Measurements from ENCODE around the gene C1QTNF9B.
"Not testable (repeated sequence)": the region's sequence is repeated elsewhere in the genome, so short reads cannot be mapped to it uniquely, and the experiment has no call there.

C1QTNF9B gene

DNA sequence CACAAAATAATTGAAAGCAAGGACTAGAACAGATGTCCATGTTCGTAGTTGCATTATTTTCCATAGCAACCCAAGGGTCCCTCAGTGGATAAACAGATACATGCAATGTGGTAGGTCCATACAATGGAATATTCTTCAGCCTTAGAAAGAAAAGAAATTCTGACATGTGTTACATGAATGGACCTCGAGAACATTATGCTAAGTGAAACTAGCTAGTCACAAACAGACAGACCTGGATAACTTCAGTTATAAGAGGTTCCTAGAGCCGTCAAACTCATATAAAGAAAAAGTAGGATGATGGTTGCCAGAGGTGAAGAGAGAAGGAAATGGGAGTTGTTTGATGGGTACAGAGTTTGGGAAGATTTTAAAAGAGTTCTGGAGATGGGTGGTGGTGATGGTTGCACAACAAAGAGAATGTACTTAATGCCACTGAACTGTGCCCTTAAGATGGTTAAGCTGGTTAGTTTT lies at the start of gene C1QTNF9B:
C1QTNF9B (minus strand) TSS at position 51 of the 468 bp plus-strand sequence.
- not testable (repeated sequence) for H3K4me3 ChIP-seq (ENCODE audit: low read length in 2 of 2); H3K36me3 ChIP-seq (ENCODE audit: control insufficient read depth in 2 of 2, insufficient read depth in 2 of 2, low read length in 2 of 2); H3K27me3 ChIP-seq (ENCODE audit: control insufficient read depth in 1 of 2, insufficient read depth in 2 of 2, low read length in 2 of 2); H3K9ac ChIP-seq (ENCODE audit: low read length in 2 of 2); H3K9me3 ChIP-seq (ENCODE audit: control insufficient read depth in 2 of 2, low read length in 2 of 2); H3K4me1 ChIP-seq (ENCODE audit: control insufficient read depth, insufficient read depth, low read length); H3K27ac ChIP-seq (ENCODE audit: low read length)

GRCh38 chr13:23946900-23947299 lies 49.6 kb upstream of the C1QTNF9B start:
- Histone ChIP-seq H3K36me3 (ENCODE audit: control insufficient read depth in 2 of 2, insufficient read depth in 2 of 2, low read length in 2 of 2) (no peaks in the 10 kb centered on the region), H3K27ac (ENCODE audit: low read length) (no peak overlapping the region), H3K4me3 (ENCODE audit: low read length in 2 of 2) (no peak overlapping the region), H3K4me1 (ENCODE audit: control insufficient read depth, insufficient read depth, low read length) (no peaks in the 10 kb centered on the region), H3K9ac (ENCODE audit: low read length in 2 of 2) (no peak overlapping the region), H3K9me3 (ENCODE audit: control insufficient read depth in 2 of 2, low read length in 2 of 2) (no peaks in the 10 kb centered on the region), H3K27me3 (ENCODE audit: control insufficient read depth in 1 of 2, insufficient read depth in 2 of 2, low read length in 2 of 2) (peaks cover 2 to 3% of the 10 kb centered on the region in 2 donors)

DNA sequence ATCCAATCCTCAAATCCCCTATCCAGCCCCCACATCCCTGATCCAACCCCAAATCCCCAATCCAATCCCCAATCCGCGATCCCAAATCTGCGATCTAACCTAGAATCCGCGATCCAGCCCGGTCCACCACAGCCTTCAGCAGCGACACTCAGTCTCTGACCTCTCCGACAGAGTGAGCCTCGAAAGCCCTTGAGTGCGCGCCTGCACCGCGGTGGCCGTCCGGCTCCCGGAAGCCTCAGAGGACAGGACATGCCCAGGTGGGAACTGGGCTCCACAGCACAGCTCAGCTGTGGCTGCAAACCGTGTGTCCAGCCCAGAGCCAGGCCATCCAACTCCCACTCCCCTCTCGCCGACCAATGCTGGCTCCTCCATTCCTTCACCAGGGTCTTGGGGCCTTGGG lies 48.8 kb upstream of the C1QTNF9B start:
- H3K36me3 ChIP-seq (ENCODE audit: control insufficient read depth in 2 of 2, insufficient read depth in 2 of 2, low read length in 2 of 2), result no peaks in the 10 kb centered on the region
- no peak overlapping the region for H3K4me3 ChIP-seq (ENCODE audit: low read length in 2 of 2)
- no peaks in the 10 kb centered on the region for H3K9me3 ChIP-seq (ENCODE audit: control insufficient read depth in 2 of 2, low read length in 2 of 2)
- H3K27ac ChIP-seq (ENCODE audit: low read length), result no peak overlapping the region
- no peak overlapping the region for H3K9ac ChIP-seq (ENCODE audit: low read length in 2 of 2)
- H3K27me3 ChIP-seq (ENCODE audit: control insufficient read depth in 1 of 2, insufficient read depth in 2 of 2, low read length in 2 of 2), result peaks cover under 1 to 3% of the 10 kb centered on the region in 2 donors
- no peaks in the 10 kb centered on the region for H3K4me1 ChIP-seq (ENCODE audit: control insufficient read depth, insufficient read depth, low read length)

DNA sequence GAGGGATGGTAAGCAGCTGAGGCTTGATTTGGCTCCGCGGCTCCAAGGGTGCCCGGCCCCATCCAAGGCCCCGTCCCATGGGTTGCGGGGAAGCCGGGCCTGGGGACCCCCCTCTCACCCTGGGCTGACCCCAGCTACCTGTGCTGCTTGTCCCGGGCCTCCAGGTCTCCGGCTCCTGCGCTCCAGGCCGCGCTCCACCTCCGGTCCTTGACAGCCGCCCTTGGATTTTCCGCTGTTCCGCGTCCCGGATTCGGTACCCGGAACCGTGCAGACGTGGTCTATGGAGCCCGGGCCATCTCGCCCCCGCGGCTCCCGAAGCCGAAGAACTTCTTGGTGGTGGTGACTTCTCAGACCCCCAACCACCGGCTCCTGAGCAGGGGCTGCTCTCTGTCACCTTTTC lies 48.3 kb upstream of the C1QTNF9B start:
- H3K9ac ChIP-seq (ENCODE audit: low read length in 2 of 2), result no peak overlapping the region
- no peak overlapping the region for H3K4me3 ChIP-seq (ENCODE audit: low read length in 2 of 2)
- H3K4me1 ChIP-seq (ENCODE audit: control insufficient read depth, insufficient read depth, low read length), result no peaks in the 10 kb centered on the region
- no peaks in the 10 kb centered on the region for H3K9me3 ChIP-seq (ENCODE audit: control insufficient read depth in 2 of 2, low read length in 2 of 2)
- no peaks in the 10 kb centered on the region for H3K36me3 ChIP-seq (ENCODE audit: control insufficient read depth in 2 of 2, insufficient read depth in 2 of 2, low read length in 2 of 2)
- H3K27ac ChIP-seq (ENCODE audit: low read length), result no peak overlapping the region
- H3K27me3 ChIP-seq (ENCODE audit: control insufficient read depth in 1 of 2, insufficient read depth in 2 of 2, low read length in 2 of 2), result peaks cover 0 to 3% of the 10 kb centered on the region in 2 donors

- Histone ChIP-seq H3K4me3 (ENCODE audit: low read length in 2 of 2) (no peak overlapping the region), H3K36me3 (ENCODE audit: control insufficient read depth in 2 of 2, insufficient read depth in 2 of 2, low read length in 2 of 2) (no peaks in the 10 kb centered on the region), H3K27me3 (ENCODE audit: control insufficient read depth in 1 of 2, insufficient read depth in 2 of 2, low read length in 2 of 2) (peaks cover 0 to under 1% of the 10 kb centered on the region in 2 donors), H3K4me1 (ENCODE audit: control insufficient read depth, insufficient read depth, low read length) (no peaks in the 10 kb centered on the region), H3K27ac (ENCODE audit: low read length) (no peak overlapping the region), H3K9me3 (ENCODE audit: control insufficient read depth in 2 of 2, low read length in 2 of 2) (no peaks in the 10 kb centered on the region), H3K9ac (ENCODE audit: low read length in 2 of 2) (no peak overlapping the region)
Observed at GRCh38 chr13:23941211-23941610, 43.9 kb upstream of the C1QTNF9B start.

DNA sequence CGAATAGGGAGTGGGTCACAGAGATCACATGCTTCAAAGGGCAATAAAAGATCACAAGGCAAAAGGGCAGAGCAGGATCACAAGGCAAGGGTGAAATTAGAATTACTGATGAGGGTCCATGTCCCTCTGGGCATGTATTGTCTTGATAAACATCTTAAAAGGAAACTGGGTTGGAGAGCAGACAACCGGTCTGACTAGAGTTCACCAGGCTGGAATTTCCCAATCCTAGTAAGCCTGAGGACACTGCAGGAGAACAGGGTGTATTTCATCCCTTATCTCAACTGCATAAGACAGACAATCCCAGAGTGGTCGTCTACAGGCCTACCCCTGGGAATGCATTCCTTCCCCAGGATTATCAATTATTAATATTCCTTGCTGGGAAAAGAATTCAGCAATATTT lies 42.4 kb upstream of the C1QTNF9B start:
- H3K27me3 ChIP-seq (ENCODE audit: control insufficient read depth in 1 of 2, insufficient read depth in 2 of 2, low read length in 2 of 2); H3K36me3 ChIP-seq (ENCODE audit: control insufficient read depth in 2 of 2, insufficient read depth in 2 of 2, low read length in 2 of 2); H3K9ac ChIP-seq (ENCODE audit: low read length in 2 of 2); H3K4me1 ChIP-seq (ENCODE audit: control insufficient read depth, insufficient read depth, low read length); H3K9me3 ChIP-seq (ENCODE audit: control insufficient read depth in 2 of 2, low read length in 2 of 2); H3K27ac ChIP-seq (ENCODE audit: low read length); H3K4me3 ChIP-seq (ENCODE audit: low read length in 2 of 2): not testable (repeated sequence)

- H3K9me3 ChIP-seq (ENCODE audit: control insufficient read depth in 2 of 2, low read length in 2 of 2), result peaks cover 0 to 3% of the 10 kb centered on the region in 2 donors
- no peak overlapping the region for H3K4me3 ChIP-seq (ENCODE audit: low read length in 2 of 2)
- H3K4me1 ChIP-seq (ENCODE audit: control insufficient read depth, insufficient read depth, low read length), result no peaks in the 10 kb centered on the region
- no peak overlapping the region for H3K27ac ChIP-seq (ENCODE audit: low read length)
- no peak overlapping the region for H3K9ac ChIP-seq (ENCODE audit: low read length in 2 of 2)
- no peaks in the 10 kb centered on the region for H3K36me3 ChIP-seq (ENCODE audit: control insufficient read depth in 2 of 2, insufficient read depth in 2 of 2, low read length in 2 of 2)
- peaks cover 0 to 4% of the 10 kb centered on the region in 2 donors for H3K27me3 ChIP-seq (ENCODE audit: control insufficient read depth in 1 of 2, insufficient read depth in 2 of 2, low read length in 2 of 2)
Observed at GRCh38 chr13:23934520-23934919, 37.2 kb upstream of the C1QTNF9B start.

GRCh38 chr13:23928985-23929384 lies 31.7 kb upstream of the C1QTNF9B start:
- no peak overlapping the region for H3K27ac ChIP-seq (ENCODE audit: low read length)
- H3K4me1 ChIP-seq (ENCODE audit: control insufficient read depth, insufficient read depth, low read length), result no peaks in the 10 kb centered on the region
- H3K9me3 ChIP-seq (ENCODE audit: control insufficient read depth in 2 of 2, low read length in 2 of 2), result no peaks in the 10 kb centered on the region
- no peak overlapping the region for H3K4me3 ChIP-seq (ENCODE audit: low read length in 2 of 2)
- no peaks in the 10 kb centered on the region for H3K27me3 ChIP-seq (ENCODE audit: control insufficient read depth in 1 of 2, insufficient read depth in 2 of 2, low read length in 2 of 2)
- H3K36me3 ChIP-seq (ENCODE audit: control insufficient read depth in 2 of 2, insufficient read depth in 2 of 2, low read length in 2 of 2), result no peaks in the 10 kb centered on the region
- H3K9ac ChIP-seq (ENCODE audit: low read length in 2 of 2), result no peak overlapping the region

DNA sequence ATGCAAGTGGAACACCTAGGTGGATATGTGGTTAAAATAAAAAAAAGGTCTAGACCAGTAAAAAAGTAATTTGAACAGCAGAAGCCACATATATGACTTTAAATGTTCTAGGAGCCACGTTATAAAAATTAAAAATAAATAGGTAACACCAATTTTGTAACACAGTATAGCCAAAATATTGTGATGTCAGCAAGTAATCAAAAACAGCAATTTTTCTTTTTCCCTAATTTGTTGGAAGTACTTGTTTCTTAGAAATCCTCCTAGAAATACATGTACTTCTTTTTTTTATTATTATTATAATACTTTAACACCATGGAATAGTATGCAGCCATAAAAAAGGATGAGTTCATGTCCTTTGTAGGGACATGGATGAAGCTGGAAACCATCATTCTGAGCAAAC lies 25.7 kb upstream of the C1QTNF9B start:
- no peaks in the 10 kb centered on the region for H3K4me1 ChIP-seq (ENCODE audit: control insufficient read depth, insufficient read depth, low read length)
- no peak overlapping the region for H3K27ac ChIP-seq (ENCODE audit: low read length)
- H3K27me3 ChIP-seq (ENCODE audit: control insufficient read depth in 1 of 2, insufficient read depth in 2 of 2, low read length in 2 of 2), result no peaks in the 10 kb centered on the region
- H3K9me3 ChIP-seq (ENCODE audit: control insufficient read depth in 2 of 2, low read length in 2 of 2), result no peaks in the 10 kb centered on the region
- H3K36me3 ChIP-seq (ENCODE audit: control insufficient read depth in 2 of 2, insufficient read depth in 2 of 2, low read length in 2 of 2), result no peaks in the 10 kb centered on the region
- no peak overlapping the region for H3K9ac ChIP-seq (ENCODE audit: low read length in 2 of 2)
- H3K4me3 ChIP-seq (ENCODE audit: low read length in 2 of 2), result no peak overlapping the region

DNA sequence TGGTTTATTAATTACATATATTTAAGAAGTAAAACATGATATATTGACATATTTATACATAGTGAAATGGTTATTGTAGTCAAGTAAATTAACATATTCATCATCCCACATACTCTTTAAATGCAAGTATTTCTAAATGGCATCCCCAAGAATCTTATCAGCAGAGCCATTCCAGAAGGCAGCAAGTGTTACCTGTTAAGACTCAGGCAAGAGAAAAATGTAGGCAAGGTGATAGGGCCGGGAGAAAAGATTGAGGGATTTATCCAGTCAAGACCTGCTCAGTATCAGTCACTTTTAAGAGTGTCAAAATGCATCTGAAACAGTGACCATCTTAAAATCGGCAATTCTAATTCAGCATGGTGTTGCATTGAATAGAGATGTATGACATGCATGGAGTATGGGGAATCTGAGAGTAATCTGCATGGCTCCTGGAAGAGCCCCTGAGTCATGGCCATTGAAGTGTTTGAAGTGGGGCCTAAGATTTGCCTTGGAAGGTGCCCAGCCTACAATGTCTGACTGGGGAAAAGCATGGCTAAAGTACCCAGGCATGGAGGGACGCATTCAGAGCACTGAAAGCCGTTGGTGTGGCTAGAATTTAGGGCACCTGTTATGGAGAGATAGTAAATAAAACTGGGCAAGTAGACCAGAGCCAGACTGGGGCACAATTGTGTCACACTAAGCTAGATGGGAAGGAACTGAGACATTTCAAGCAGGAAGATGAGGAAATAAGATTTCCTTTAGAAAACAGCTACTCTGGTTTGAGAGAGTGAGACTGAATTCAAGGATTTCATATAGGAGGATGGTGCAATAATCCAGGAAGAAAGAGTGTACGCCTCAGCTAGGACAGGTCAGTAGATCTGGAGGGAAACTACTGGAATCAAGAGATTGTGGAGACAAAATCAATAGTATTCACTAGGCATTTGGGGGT lies 25.0 kb upstream of the C1QTNF9B start:
- no peaks in the 10 kb centered on the region for H3K27me3 ChIP-seq (ENCODE audit: control insufficient read depth in 1 of 2, insufficient read depth in 2 of 2, low read length in 2 of 2)
- H3K36me3 ChIP-seq (ENCODE audit: control insufficient read depth in 2 of 2, insufficient read depth in 2 of 2, low read length in 2 of 2), result no peaks in the 10 kb centered on the region
- H3K27ac ChIP-seq (ENCODE audit: low read length), result no peak overlapping the region
- H3K9ac ChIP-seq (ENCODE audit: low read length in 2 of 2), result no peak overlapping the region
- no peaks in the 10 kb centered on the region for H3K4me1 ChIP-seq (ENCODE audit: control insufficient read depth, insufficient read depth, low read length)
- H3K4me3 ChIP-seq (ENCODE audit: low read length in 2 of 2), result no peak overlapping the region
- H3K9me3 ChIP-seq (ENCODE audit: control insufficient read depth in 2 of 2, low read length in 2 of 2), result no peaks in the 10 kb centered on the region

DNA sequence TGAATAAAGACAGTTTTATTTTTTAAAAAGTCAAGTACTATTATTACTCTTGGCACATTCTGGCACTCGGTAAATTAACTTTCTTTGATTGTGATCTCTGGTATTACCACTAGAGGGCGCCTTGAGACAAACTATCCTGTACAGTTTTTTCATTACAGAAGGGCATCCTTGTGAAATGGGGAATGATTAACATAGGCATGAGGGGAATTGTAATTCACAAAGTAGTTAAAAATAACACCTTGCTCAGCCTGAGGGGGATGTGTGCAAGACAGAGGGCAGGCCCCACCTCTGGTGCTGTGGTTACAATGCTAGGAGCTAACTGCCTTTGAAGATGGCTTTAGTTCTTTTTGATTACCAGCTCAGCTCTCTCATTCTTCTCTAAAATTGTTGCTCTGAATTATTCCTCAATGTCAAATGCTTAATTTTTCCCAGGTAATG lies 24.2 kb upstream of the C1QTNF9B start:
- H3K4me1 ChIP-seq (ENCODE audit: control insufficient read depth, insufficient read depth, low read length), result no peaks in the 10 kb centered on the region
- no peak overlapping the region for H3K4me3 ChIP-seq (ENCODE audit: low read length in 2 of 2)
- H3K9me3 ChIP-seq (ENCODE audit: control insufficient read depth in 2 of 2, low read length in 2 of 2), result no peaks in the 10 kb centered on the region
- H3K27ac ChIP-seq (ENCODE audit: low read length), result no peak overlapping the region
- no peak overlapping the region for H3K9ac ChIP-seq (ENCODE audit: low read length in 2 of 2)
- no peaks in the 10 kb centered on the region for H3K27me3 ChIP-seq (ENCODE audit: control insufficient read depth in 1 of 2, insufficient read depth in 2 of 2, low read length in 2 of 2)
- no peaks in the 10 kb centered on the region for H3K36me3 ChIP-seq (ENCODE audit: control insufficient read depth in 2 of 2, insufficient read depth in 2 of 2, low read length in 2 of 2)
